NCI-H510A (cell line): ENCODE results near the gene P2RX2.

Experiments used
- DNase-seq: peaks from one replicate; lab custom pipeline; 2025; lab: John Stamatoyannopoulos, UW

Gene P2RX2

DNA sequence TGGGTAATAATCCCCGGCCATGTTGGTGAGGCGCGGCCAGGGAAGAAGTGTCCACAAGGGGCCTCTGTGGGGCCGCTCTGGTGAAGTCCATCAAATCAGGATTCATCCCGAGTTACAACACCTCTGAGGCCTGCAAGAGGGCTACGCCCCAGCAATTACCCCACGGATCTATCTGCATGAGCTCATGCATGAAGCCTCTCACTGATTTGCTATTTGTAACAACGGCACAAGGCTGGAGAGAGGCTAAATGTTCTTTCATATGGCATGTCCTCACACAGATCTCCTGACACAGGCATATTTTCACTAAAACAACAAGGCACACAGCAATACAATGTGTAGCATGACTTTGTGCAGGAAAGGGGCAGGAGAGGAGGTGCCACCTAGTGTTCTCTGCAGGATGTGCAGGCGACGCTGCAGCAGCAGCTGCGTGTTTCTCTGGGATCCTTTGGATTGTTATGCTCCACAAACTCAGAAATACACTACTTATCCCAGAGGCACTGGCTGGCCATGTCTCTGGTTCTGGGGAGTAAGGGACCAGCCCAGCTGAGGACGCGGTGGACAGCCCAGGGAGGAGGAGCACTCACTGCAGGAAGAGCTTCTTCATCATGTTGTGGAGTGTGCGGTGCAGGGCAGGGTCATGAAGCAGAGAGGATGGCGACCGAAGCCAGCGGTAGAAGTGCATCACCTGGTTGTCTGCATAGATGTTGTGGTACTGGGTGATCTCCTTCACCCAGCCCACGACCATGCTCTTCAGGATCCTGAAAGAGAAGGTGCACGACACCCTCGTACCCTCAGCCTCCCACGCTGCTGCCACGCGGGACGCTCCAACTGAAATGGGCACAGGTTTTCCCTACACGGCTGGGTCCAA is 20.2 kb downstream of the P2RX2 start:
- DNase-seq, result no peak

GRCh38 chr12:132639956-132640520 is 21.5 kb downstream of the P2RX2 start:
- DNase-seq, result no peak

DNA sequence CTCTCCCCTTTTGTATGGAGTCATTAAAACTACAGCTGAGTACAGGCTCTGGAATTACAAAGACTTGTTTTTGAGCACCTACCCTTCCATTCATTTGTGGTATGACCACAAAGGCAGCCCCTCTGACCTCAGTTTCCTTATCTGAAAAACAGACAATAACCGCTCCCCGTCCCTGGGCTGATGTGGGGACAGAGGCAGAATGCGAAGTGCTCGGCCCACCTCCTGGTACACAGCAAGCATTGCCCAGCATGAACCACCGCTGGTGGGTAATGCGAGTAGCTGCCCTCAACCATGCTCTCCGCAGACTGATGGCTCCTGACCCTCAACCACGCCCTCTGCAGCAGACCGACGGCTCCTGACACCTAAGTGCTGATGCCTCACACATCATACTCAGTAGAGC is 22.4 kb downstream of the P2RX2 start:
- no peak for DNase-seq

DNA sequence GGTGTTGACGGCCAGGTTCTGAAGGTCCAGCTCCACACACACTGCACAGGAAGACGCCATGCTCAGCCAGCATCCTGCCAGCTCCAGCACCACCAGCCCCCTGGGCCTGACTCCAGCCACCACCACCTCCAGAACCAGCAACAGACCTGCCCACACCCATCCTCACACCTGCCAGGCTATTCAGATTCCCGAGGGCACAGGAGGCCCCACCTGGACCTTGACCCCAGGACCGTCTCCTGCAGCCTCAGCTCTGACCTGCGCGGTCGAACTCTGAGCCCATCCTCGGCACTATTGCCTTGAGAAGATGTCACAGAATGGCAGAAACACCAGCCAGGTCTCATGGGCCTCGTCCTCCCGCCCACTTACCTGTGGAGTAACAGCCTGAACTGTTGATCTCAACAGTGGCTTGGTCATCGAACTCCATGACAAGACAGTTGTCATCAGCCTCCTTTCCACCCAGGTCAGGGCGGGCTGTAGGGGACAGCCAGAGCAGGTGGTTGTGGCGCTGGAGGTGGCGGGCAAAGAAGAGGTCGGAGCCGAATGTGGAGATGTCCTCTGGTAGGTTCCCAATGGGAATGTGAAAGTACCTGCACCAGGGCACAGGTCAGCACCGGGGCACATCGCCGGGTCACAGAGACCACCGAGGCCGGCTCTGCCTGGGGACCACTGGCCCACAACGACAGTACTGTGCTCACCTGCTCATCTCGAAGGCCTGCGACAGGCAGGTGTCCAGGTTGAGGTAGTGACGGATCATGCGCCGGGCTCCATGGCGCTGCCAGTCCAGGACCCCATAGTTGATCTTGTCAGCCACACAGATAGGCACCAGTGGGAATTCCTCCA is 23.5 kb downstream of the P2RX2 start:
- no peak for DNase-seq

DNA sequence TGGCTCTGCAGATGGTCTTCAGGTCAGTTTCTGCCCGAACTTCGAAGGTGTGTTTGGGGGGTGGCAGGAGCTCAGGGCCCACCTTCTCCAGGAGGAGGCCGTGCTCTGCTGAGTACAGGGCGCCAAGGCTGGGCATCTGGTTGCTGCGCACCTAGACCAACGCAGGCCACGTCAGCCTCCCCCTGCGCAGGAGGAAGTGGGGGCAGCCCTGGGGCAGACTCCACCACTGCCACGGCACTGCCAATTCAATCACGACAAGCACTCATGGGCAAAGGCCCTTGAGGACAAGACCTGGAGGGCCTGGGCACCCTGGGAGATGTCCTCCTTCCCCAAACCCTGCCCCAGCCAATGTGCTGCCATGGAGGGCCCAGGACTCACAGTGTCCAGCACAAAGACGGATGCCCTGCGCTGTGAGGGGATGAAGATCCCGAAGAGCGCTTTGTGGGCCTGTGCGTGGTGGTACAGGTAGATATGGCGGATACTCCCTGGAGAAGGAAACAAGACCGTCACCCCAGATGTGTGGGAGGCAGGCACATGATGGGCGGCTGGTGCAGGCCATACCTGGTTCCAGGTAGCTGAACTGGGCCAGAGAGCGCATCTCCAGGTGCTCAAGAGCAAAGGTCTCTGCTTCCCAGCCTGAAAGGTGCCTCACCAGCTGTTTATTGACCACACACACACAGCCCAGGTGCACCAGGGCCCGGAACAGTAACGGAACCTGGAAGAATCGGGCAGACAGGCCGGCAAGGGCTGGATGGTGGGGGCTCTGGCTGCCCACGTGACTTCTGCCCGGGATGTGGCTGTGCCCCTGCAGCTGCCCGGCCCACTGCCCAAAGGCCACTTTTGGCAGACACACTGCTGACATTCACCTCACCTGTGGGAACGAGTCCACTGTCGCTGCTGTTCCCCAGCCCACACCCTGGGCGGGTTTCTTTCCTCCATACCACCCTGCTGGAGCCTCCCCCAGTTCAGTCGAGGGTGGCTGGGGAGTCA is 24.6 kb downstream of the P2RX2 start:
- DNase-seq, result no peak

DNA sequence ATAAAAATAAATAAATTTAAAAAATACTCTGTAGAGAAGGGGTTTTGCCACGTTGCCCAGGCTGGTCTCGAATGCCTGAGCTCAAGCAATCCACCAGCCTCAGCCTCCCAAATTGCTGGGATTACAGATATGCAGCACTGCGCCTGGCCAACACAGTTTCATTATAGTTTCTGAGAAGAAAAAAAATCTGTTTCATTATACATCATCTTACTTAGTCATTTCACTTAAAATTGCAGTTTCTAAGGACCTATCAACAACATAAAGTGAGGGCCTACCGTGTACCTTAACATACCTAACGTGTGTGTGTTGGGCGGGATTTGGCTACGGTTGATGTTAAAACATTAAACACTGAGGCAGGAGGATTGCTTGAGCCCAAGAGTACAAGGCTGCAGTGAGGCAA is 28.3 kb downstream of the P2RX2 start:
- no peak for DNase-seq

DNA sequence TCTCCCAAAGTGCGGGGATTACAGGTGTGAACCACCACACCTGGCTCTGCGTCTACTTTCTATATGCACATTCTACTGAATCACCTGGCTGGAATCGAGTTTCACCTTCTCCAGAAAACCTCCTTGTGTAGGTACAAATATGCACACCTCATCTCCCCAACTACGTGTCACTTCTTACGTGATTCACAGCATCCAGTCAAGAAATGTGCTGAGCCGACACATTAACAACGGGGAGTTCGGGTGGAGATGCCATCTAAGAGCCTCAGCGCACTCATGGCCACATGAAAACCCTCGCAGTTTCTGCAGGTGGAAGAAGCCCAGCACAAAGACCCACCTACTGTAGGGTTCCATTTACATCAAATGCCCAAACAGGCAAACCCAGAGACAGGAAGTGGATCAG is 29.3 kb downstream of the P2RX2 start:
- DNase-seq, result no peak

DNA sequence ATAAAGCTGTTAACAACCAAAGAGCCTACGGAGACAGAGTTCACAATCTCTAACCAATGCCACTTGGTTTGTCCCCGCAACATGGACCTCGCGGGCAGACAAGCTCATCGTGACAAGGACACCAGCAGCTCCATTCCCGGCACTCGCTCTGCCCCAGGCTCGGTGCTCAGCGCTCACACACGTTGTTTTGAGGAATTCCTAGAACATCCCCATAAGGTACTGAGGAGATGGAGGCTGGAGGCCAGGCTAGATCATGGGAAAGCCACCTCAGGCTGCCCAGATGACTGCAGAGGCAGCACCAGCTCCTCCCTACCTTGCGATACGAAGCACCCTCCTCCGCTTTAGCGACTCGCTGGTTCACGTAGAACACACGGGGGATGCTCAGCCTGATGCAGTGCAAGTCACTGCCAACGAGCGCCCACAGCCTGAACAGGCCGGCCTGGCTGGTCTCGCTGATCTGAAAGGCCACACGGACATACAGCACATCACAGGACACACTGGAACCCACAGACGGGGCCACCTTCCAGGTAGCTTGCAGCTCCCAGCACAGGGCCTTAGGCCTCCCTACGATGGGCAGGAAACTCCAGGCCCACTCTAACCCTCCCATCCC is 30.1 kb downstream of the P2RX2 start:
- DNase-seq, result no peak

GRCh38 chr12:132649226-132649945 is 30.8 kb downstream of the P2RX2 start:
- DNase-seq, result no peak

- DNase-seq, result no peak
Measured at GRCh38 chr12:132651444-132652100, 33.0 kb downstream of the P2RX2 start.

DNA sequence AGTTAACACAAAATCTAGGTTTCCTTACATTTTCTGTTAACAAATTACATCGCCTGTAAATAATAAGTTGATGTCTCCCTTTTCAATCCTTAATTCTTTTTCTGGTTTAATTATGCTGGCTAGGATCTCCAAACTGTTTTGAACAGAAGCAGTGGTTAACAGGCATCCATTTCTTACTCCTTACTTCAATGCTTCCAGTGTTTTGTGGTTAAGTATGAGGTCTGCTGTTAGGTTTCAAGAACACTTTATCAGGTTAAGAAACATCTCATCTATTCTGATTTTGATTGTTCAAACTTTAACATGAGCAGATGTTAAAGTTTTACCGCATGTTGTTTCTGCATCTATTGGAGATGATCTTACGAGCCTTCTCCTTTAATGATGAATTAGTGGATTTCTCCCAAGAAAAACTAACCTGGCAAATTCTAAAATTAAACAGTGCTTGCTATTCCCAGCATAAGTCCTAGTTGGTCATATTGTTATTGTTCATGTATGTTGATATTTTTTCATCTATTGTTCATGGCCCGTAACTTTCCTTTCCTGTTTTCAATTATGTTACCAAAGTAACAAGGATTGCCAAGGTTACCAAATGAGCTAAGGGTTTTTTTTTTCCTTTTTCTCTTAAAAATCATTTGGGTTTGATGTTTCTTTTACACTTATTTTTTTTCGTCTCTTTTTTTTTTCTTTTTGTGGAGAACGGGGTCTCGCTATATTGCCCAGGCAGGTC is 35.2 kb downstream of the P2RX2 start:
- no peak for DNase-seq

DNA sequence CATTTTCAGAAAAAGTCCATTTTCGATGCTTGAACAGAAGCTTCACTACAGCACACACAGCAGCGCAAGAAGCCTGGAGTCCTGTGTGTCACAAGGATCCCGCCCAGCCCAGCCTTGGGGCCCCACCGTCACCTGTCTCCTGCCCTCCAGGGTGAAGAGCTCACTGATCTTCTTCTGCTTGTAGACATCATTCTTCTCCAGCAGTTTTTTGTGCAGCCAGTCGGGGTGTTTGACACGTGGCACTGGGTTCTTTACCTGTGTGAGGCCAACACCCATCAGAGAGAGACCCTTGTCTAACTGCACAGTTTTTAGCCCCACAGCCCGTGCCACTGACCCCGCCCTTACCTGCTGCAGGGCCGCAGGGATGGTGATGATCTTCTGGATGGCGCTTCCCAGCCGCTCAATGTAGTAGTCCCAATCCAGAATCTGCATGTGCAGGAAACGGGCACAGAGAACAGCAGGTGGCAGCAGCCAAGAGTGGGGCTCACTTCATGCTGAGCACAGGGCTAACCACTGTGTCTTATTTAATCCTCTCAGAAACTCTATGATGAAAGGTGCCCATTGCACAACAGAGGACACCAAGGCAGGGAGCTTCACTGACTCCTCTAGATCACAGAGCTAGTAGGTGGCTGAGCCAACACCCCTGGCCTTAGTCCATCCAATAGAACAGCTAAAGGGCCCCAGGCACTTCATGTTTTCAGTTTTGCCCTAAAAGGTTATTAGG is 38.6 kb downstream of the P2RX2 start:
- no peak for DNase-seq

- no peak for DNase-seq
Measured at GRCh38 chr12:132658149-132658894, 39.7 kb downstream of the P2RX2 start.

GRCh38 chr12:132659146-132659545 is 40.6 kb downstream of the P2RX2 start:
- no peak for DNase-seq

DNA sequence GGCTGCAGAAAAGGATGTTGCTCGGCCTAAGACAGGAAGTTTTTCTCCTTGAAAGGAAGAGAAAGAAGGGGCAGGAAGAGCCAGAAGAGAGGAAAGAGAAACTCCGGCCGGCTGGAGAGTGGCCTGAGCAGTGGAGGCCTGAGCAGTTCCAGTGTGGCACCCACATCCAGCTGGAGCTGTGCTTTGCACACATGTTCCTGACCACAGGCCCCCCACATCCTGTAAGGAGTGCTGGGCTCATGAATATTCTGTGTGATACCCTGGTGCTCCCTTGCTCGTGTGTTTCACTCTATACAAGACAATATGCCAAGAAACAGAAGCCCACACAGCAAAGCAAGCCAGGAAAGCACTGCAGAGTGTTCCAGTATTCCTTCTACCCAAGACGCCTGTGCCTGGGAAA is 41.5 kb downstream of the P2RX2 start:
- DNase-seq, result no peak

- DNase-seq, result no peak
Measured at GRCh38 chr12:132660996-132661395, 42.4 kb downstream of the P2RX2 start.

- no peak for DNase-seq
Measured at GRCh38 chr12:132661972-132662371, 43.4 kb downstream of the P2RX2 start.
